Myometrial cell (primary cell): ENCODE data around the gene IRF9. TPM values are rescaled to one million over a fixed set of nuclear protein-coding genes. Genes with fewer than 3 reads are reported as not detected.

Experiments used
- total RNA-seq: library from RNA; depleted of rRNA; stranded (reverse); fragments of >200 nt; gene quantifications from 2 replicates; pipeline ENCODE4 v1.2.3, GENCODE V29; 2015

Gene IRF9
- total RNA-seq, 1 donor from 2014 or later, result 66.8 TPM

Other genes with a start within 250 kb of the IRF9 start
- 59.7 and 83.0 TPM in 2 replicates for gene DHRS4, start 207.5 kb upstream of the IRF9 start, total RNA-seq
- gene DHRS4L2, start 172.3 kb upstream of the IRF9 start, total RNA-seq, result 22.5 and 25.9 TPM in 2 replicates
- not detected in 2 replicates for gene CARMIL3, start 109.3 kb upstream of the IRF9 start, total RNA-seq
- gene CPNE6, start 89.7 kb upstream of the IRF9 start, total RNA-seq, result not detected in 2 replicates
- 44.0 and 79.9 TPM in 2 replicates for gene PCK2, start 67.0 kb upstream of the IRF9 start, total RNA-seq
- 57.1 and 70.3 TPM in 2 replicates for gene DCAF11, start 46.5 kb upstream of the IRF9 start, total RNA-seq
- under 0.01 and 0.29 TPM in 2 replicates for gene NRL, start 46.3 kb upstream of the IRF9 start, total RNA-seq
- gene FITM1, start 30.6 kb upstream of the IRF9 start, total RNA-seq, result not detected in 2 replicates
- 181 and 193 TPM in 2 replicates for gene PSME1, start 25.1 kb upstream of the IRF9 start, total RNA-seq
- gene EMC9, start 19.7 kb upstream of the IRF9 start, total RNA-seq, result 14.0 and 20.2 TPM in 2 replicates
- 105 and 124 TPM in 2 replicates for gene PSME2, start 14.7 kb upstream of the IRF9 start, total RNA-seq
- 35.7 and 41.8 TPM in 2 replicates for gene RNF31, start 13.8 kb upstream of the IRF9 start, total RNA-seq
- gene REC8, start 10.8 kb downstream of the IRF9 start, total RNA-seq, result 20.0 and 44.7 TPM in 2 replicates
- gene IPO4, start 27.6 kb downstream of the IRF9 start, total RNA-seq, result 70.4 and 79.0 TPM in 2 replicates
- gene TM9SF1, start 34.2 kb downstream of the IRF9 start, total RNA-seq, result 85.9 and 92.5 TPM in 2 replicates
- not detected in 2 replicates for gene TSSK4, start 44.4 kb downstream of the IRF9 start, total RNA-seq
- gene CHMP4A, start 52.2 kb downstream of the IRF9 start, total RNA-seq, result 28.0 and 40.8 TPM in 2 replicates
- gene MDP1, start 54.8 kb downstream of the IRF9 start, total RNA-seq, result 11.8 and 12.8 TPM in 2 replicates
- gene NEDD8, start 71.1 kb downstream of the IRF9 start, total RNA-seq, result 229 and 231 TPM in 2 replicates
- 83.0 and 111 TPM in 2 replicates for gene GMPR2, start 71.7 kb downstream of the IRF9 start, total RNA-seq
- 48.6 and 95.1 TPM in 2 replicates for gene TINF2, start 81.4 kb downstream of the IRF9 start, total RNA-seq
- gene TGM1, start 101.9 kb downstream of the IRF9 start, total RNA-seq, result 0.35 and 4.0 TPM in 2 replicates
- gene RABGGTA, start 110.3 kb downstream of the IRF9 start, total RNA-seq, result 33.1 and 65.2 TPM in 2 replicates
- 15.3 and 21.3 TPM in 2 replicates for gene DHRS1, start 138.5 kb downstream of the IRF9 start, total RNA-seq
- gene NOP9, start 138.6 kb downstream of the IRF9 start, total RNA-seq, result 15.0 and 22.0 TPM in 2 replicates
- gene CIDEB, start 146.7 kb downstream of the IRF9 start, total RNA-seq, result 1.4 and 2.3 TPM in 2 replicates
- 0.18 and 1.4 TPM in 2 replicates for gene LTB4R2, start 148.9 kb downstream of the IRF9 start, total RNA-seq
- under 0.01 and 0.71 TPM in 2 replicates for gene LTB4R, start 150.2 kb downstream of the IRF9 start, total RNA-seq
- gene ADCY4, start 173.8 kb downstream of the IRF9 start, total RNA-seq, result not detected in 2 replicates
- gene RIPK3, start 178.7 kb downstream of the IRF9 start, total RNA-seq, result not detected in 2 replicates
- gene NFATC4, start 206.9 kb downstream of the IRF9 start, total RNA-seq, result 27.8 and 35.7 TPM in 2 replicates
- 11.9 and 12.1 TPM in 2 replicates for gene NYNRIN, start 237.7 kb downstream of the IRF9 start, total RNA-seq